ENCODE measurements around the gene HEATR5A. TPM values are rescaled to one million over a fixed set of nuclear protein-coding genes. Genes with fewer than 3 reads are reported as not detected.
"Not testable (repeated sequence)": the region's sequence is repeated elsewhere in the genome, so short reads cannot be mapped to it uniquely, and the experiment has no call there.

HEATR5A gene
- 1 to 10 TPM; 8.5 to 9.4 TPM for total RNA-seq

DNA sequence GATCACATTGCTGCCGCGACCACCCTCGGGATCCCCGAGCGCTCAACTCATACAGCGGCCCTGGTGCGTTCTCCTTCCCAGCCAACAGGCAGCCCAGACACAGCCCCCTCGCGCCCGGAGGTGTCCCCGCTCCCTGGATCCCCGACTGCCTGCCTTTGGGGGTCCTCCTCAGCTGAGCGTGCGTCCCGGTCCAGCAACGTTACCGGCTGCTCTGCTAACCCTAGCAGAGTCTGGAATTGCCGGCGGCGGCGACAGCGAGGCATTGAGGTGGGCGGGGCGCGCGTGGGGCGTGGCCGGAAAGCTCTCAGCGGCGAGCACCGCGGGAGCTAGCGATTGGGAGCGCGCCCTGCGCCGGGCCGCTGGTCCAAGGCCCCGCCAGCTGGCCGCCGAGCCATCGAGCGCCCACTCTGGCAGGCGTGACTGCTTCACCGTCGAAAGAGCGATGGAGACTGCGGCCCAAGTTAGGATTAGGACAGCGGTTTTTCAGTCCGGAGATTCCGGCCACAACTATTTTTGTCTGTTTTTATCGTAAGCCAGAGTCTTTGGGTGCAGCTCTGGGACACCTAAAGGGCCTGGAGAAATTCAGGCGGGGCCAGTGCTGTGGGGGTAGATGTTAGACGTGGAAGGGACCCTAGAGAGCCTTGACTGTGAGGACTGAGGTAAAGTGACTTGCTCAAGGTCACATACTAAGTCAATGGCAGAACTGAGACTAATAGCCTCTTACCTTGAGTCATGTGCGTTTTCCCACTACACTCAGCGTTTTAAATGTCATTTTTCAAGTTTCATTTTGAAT is at the start of gene HEATR5A:
Gene HEATR5A (minus strand): TSS at position 232 of the 793 bp plus-strand sequence. CDS start 17,575 bp downstream, outside the sequence.
- Mint-ChIP-seq H3K9me3 (ENCODE audit: low read depth) (no peaks in the 10 kb centered on the region), H3K4me3 (peak within 1 kb of the TSS; percentile 94), H3K27ac (peak within 1 kb of the TSS; percentile 88), H3K27me3 (peaks cover 3% of the 10 kb centered on the region), H3K4me1 (peaks cover 25% of the 10 kb centered on the region), H3K36me3 (ENCODE audit: low read depth) (peaks cover 1% of the 10 kb centered on the region)
- intact Hi-C loops (cut with DNase I, micrococcal nuclease), result loop anchor here (1.0 to 10.0 kb wide), 11 partner anchors 31 to 783 kb away; partner anchors contain the start of genes DTD2 (in 2 of the 2), HECTD1 (in 2 of the 2), NUBPL (in 1 of the 2) and RNU6-8 (in 1 of the 2)
- peak; percentile 91 for ATAC-seq
- DNase-seq, result peak; percentile 94
- POLR2A ChIA-PET, result interaction anchor here (0.6 to 2.0 kb wide), 8 partner anchors 20 to 381 kb away, joined by 3 to 9 read pairs (median 4); partner anchors contain the start of genes DTD2, HECTD1 and NUBPL
- CTCF ChIA-PET, result interaction anchor here (0.6 to 3.0 kb wide), 17 partner anchors 8 to 857 kb away, joined by 3 to 19 read pairs (median 4); partner anchors contain the start of gene DTD2

DNA sequence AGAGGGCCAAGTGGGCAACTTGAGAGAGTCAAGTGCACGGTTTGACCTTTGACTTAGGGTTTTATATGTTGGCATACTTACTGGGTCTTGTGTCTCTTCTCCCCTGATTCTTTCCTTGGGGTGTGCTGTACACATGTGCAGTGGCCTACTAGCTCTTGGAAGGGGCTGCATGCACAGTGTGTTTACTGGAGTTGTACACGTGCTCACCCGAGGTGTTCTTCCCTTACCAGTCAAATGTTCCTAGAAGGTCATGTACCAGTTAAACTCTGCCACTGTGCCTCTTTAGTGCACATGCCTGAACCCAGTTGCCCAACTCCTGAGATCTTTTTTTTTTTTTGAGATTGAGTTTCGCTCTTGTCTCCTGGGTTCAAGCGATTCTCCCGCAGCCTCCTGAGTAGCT is 46.2 kb upstream of the HEATR5A start:
- H3K4me1 Mint-ChIP-seq, result no peaks in the 10 kb centered on the region
- ATAC-seq, result no peak

DNA sequence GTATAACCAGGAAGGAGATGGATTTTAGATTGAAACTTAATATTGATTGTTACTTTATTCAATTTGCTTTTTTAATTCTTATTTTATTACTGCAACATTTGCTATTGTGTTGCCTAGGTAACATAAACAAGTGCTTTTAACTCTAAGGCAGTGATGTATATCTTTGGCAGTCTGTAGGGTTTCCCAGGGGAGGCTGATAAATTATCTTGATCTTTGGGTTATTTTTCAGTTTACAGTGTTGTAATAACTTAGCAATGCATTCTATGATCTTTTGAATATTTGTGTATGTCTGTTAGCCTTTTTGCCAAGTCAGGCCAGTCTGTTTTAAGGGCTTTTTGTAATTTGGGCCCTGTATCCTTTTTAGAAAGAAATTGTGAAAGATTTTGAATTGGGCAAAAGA is 44.8 kb upstream of the HEATR5A start:
- H3K27me3 Mint-ChIP-seq, result peaks cover 2% of the 10 kb centered on the region
- POLR2A ChIA-PET, result no interaction called here

More for the DNA sequence above, 46.2 kb upstream of the HEATR5A start:
- CTCF ChIA-PET, result no interaction called here
- Mint-ChIP-seq H3K4me3 (no peak overlapping the region), H3K9me3 (ENCODE audit: low read depth) (no peaks in the 10 kb centered on the region), H3K27ac (no peak overlapping the region), H3K36me3 (ENCODE audit: low read depth) (no peaks in the 10 kb centered on the region), H3K27me3 (no peaks in the 10 kb centered on the region)
- no peak for DNase-seq
- POLR2A ChIA-PET, result no interaction called here
- intact Hi-C loops (cut with DNase I, micrococcal nuclease), result no loop called here

DNA sequence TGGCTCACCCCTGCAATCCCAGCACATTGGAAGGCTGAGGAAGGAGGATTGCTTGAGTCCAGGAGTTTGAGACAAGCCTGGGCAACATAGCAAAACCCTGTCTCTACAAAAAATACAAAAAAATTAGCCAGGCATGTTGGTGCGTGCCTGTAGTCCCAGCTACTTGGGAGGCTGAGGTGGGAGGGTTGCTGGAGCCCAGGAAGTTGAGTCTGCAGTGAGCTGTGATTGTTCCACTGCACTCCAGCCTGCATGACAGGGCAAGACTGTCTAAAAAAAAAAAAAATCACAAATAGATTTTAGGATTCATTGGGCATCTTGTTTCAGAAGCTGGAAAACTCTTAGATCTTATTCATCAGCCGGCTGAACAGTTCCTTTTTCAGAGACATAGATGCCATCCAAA is 42.1 kb upstream of the HEATR5A start:
- H3K36me3 Mint-ChIP-seq (ENCODE audit: low read depth); H3K27ac Mint-ChIP-seq; H3K27me3 Mint-ChIP-seq; intact Hi-C loops (cut with DNase I, micrococcal nuclease); DNase-seq; H3K9me3 Mint-ChIP-seq (ENCODE audit: low read depth); ATAC-seq; H3K4me3 Mint-ChIP-seq: not testable (repeated sequence)
- ChIA-PET CTCF (interaction anchor here (0.6 kb wide), 1 partner anchor 44 kb away, joined by 3 read pairs; no protein-coding TSS in a partner anchor), POLR2A (interaction anchor here (0.6 kb wide), 1 partner anchor 444 kb away, joined by 3 read pairs; no protein-coding TSS in a partner anchor)
- H3K4me1 Mint-ChIP-seq, result peaks cover 11% of the 10 kb centered on the region

More for the DNA sequence above, 44.8 kb upstream of the HEATR5A start:
- CTCF ChIA-PET, result no interaction called here
- no peak overlapping the region for H3K27ac Mint-ChIP-seq
- no peak for ATAC-seq
- no peaks in the 10 kb centered on the region for H3K9me3 Mint-ChIP-seq (ENCODE audit: low read depth)
- intact Hi-C loops (cut with DNase I, micrococcal nuclease), result no loop called here
- no peak overlapping the region for H3K4me3 Mint-ChIP-seq
- H3K36me3 Mint-ChIP-seq (ENCODE audit: low read depth), result no peaks in the 10 kb centered on the region
- H3K4me1 Mint-ChIP-seq, result no peaks in the 10 kb centered on the region
- DNase-seq, result no peak

DNA sequence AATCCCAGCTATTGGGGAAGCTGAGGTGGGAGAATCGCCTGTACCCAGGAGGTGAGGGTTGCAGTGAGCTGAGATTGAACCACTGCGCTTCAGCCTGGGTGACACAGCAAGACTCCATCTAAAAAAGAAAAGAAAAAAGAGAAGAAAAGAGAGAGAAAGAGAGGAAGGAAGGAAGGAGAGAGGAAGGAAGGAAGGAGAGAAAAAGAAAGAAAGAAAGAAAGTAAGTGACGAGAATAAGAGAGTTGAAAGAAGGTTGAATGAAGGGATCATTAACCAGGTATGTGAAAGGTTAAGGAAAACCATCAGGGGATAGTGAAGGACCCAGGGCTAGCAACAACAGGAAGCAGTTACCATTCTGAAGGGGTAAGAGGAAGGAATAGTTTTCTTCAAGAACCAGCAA is 41.2 kb upstream of the HEATR5A start:
- CTCF ChIA-PET, result no interaction called here
- peaks cover 11% of the 10 kb centered on the region for H3K4me1 Mint-ChIP-seq
- intact Hi-C loops (cut with DNase I, micrococcal nuclease), result no loop called here
- H3K36me3 Mint-ChIP-seq (ENCODE audit: low read depth), result no peaks in the 10 kb centered on the region
- POLR2A ChIA-PET, result no interaction called here
- H3K9me3 Mint-ChIP-seq (ENCODE audit: low read depth), result no peaks in the 10 kb centered on the region
- H3K4me3 Mint-ChIP-seq, result no peak overlapping the region
- ATAC-seq (no peak), DNase-seq (no peak)
- H3K27ac Mint-ChIP-seq, result no peak overlapping the region
- peaks cover 2% of the 10 kb centered on the region for H3K27me3 Mint-ChIP-seq

DNA sequence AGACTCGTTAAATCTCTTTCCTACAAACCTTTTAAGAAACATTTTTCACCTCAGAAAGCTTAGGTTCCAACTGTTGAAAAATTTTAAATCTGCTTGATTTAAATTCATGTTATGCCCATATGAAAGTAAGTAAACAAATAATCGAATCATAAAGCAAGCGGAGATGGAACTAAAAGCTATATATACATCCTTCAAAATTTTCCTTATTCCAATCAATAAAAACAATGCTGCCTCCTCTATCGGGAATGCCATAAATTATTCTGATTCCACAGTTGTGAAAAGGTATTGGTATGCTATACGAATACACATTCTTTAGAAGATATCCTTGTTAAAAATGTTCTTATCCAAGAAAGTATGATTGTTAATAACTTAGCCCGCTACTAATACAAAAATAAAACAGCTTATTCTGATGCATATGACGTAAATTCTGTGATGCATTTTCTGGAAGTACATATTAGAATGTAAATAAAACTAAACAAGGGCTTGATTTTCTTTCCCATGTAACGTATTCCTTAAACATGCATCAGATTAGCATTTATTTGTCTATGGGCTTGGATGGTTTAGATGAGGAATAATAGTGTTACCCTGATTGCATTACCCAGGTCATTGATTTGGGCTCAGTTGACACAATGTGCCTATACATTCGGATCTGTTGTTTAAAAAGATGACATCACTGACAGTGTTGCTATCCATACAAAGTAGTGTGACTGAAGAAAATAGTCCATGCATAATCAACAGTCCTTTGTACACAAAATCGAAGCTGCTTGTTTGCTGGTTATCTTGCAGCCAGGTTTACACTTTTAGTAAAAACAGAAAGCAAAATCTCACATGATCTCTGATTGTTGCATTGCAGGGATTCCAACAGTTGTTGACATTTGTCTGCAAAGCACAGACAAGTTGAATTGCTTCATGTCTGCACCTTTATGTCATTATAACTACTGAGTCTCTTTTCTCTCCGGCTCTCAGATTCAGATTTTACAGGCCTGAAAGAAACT is 37.6 kb upstream of the HEATR5A start:
- no peak for DNase-seq
- ChIA-PET POLR2A (interaction anchor here (0.5 to 1.4 kb wide), 3 partner anchors 10 to 70 kb away, joined by 3 to 9 read pairs (median 6); partner anchors contain the start of gene HEATR5A), CTCF (interaction anchor here (0.6 to 2.6 kb wide), 10 partner anchors 8 to 895 kb away, joined by 3 to 6 read pairs (median 3); partner anchors contain the start of gene HEATR5A)
- H3K27ac Mint-ChIP-seq, result peak overlapping the region; percentile 95
- no peak for ATAC-seq
- peaks cover 2% of the 10 kb centered on the region for H3K27me3 Mint-ChIP-seq
- H3K4me3 Mint-ChIP-seq, result peak overlapping the region; percentile 98
- no peaks in the 10 kb centered on the region for H3K9me3 Mint-ChIP-seq (ENCODE audit: low read depth)
- intact Hi-C loops (cut with DNase I, micrococcal nuclease), result loop anchor here (1.0 to 5.0 kb wide), 13 partner anchors 37 to 899 kb away; partner anchors contain the start of genes ARHGAP5 (in 2 of the 2), HEATR5A (in 2 of the 2), NUBPL (in 2 of the 2) and RNU6-8 (in 2 of the 2)
- peaks cover 4% of the 10 kb centered on the region for H3K36me3 Mint-ChIP-seq (ENCODE audit: low read depth)
- peaks cover 22% of the 10 kb centered on the region for H3K4me1 Mint-ChIP-seq

DNA sequence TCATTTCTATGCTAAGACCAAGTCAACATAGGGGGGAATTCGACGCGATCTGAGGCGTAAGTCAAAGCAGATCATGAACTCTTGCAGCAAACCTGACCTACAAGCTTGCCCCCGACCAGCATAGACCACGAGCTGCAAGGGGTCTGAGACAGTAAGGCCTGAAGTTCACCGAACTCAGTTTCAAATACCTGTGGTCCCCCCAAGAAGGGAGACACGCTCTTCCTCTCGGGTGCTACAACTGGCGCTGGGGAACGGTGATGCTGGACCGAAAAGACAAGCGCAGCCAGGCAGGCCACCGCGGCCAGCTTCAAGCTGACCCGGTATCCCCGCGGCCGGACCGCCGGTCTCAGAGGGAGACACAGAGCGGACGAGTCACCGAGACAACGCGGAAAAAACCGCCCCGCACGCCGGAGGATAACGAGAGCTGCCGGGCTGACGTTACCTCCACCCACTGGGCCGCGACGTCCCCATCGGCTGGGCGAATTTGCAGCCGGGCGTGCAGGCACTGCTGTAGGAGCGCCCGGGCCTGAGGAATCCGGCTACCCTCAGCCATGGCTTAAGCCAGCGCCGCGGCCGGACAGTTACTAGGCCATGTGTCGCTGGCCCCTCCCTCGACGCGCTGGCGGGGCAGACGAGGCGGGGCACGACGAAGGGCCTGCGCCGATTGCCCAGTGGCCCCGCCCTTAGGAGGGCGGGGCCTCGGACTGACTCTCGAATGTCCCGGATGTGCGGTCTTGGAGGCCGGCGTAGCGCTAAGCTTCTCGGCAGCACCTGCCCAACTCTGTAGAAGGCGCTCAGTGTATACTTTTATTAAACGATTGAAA is 36.7 kb upstream of the HEATR5A start, which contains the start of gene DTD2:
Gene DTD2 (minus strand): TSS at position 666 of the 824 bp plus-strand sequence. CDS start 113 bp downstream, at position 553.
- peak within 1 kb of the TSS; percentile 95 for H3K27ac Mint-ChIP-seq
- ATAC-seq, result peak; percentile 99
- POLR2A ChIA-PET, result interaction anchor here (0.6 to 1.4 kb wide), 2 partner anchors 36 to 69 kb away, joined by 3 to 9 read pairs; partner anchors contain the start of gene HEATR5A

DNA sequence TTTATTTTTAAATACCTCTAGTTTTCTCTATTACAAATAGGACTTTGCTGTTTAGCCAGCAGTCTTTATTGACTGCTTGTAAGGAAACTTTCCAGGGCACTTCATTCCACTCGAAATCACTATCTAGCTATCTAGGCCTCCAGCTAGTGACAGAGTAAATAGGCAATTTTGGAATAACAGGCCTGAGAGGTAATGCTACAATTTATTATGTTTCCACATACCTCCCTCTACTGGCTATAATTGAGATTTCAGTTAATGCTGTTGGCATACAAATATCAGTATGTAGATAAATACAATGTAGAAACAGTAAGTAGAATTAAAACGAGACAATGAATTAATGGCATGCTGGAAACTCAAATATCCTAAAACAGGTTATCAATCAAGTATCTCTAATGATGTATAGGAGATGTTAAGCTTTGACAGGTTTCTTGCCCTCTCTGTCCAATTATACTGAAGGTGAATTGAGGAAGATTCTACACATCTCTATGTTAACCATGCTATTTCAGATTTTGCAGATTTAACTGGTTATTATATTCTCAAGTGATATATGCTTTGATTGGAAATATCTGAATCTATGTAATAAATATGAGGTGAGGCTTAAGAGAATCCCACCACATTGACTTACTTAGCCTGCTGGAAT is 29.7 kb upstream of the HEATR5A start:
- Mint-ChIP-seq H3K27me3 (no peaks in the 10 kb centered on the region), H3K9me3 (ENCODE audit: low read depth) (no peaks in the 10 kb centered on the region), H3K36me3 (ENCODE audit: low read depth) (peaks cover 25% of the 10 kb centered on the region), H3K4me1 (peaks cover 5% of the 10 kb centered on the region), H3K27ac (no peak overlapping the region), H3K4me3 (no peak overlapping the region)
- ChIA-PET CTCF (interaction anchor here (0.5 to 2.4 kb wide), 14 partner anchors 9 to 805 kb away, joined by 3 to 19 read pairs (median 4); partner anchors contain the start of genes HEATR5A and HECTD1), POLR2A (no interaction called here)
- ATAC-seq (no peak), DNase-seq (no peak)
- intact Hi-C loops (cut with DNase I, micrococcal nuclease), result loop anchor here in 1 of 2 experiments (5.0 kb wide), 2 partner anchors 73 to 178 kb away; no protein-coding TSS in a partner anchor

More for the DNA sequence above, 36.7 kb upstream of the HEATR5A start, which contains the start of gene DTD2:
- H3K27me3 Mint-ChIP-seq, result peaks cover 2% of the 10 kb centered on the region
- H3K36me3 Mint-ChIP-seq (ENCODE audit: low read depth), result peaks cover 9% of the 10 kb centered on the region
- no peaks in the 10 kb centered on the region for H3K9me3 Mint-ChIP-seq (ENCODE audit: low read depth)
- intact Hi-C loops (cut with DNase I, micrococcal nuclease), result loop anchor here (1.0 to 5.0 kb wide), 13 partner anchors 36 to 898 kb away; partner anchors contain the start of genes ARHGAP5 (in 2 of the 2), HEATR5A (in 2 of the 2), NUBPL (in 2 of the 2) and RNU6-8 (in 2 of the 2)
- CTCF ChIA-PET, result interaction anchor here (0.7 to 2.6 kb wide), 6 partner anchors 7 to 1103 kb away, joined by 3 to 6 read pairs (median 4); partner anchors contain the start of gene HEATR5A
- H3K4me1 Mint-ChIP-seq, result peaks cover 22% of the 10 kb centered on the region
- DNase-seq, result peak; percentile 95
- peak within 1 kb of the TSS; percentile 98 for H3K4me3 Mint-ChIP-seq

DNA sequence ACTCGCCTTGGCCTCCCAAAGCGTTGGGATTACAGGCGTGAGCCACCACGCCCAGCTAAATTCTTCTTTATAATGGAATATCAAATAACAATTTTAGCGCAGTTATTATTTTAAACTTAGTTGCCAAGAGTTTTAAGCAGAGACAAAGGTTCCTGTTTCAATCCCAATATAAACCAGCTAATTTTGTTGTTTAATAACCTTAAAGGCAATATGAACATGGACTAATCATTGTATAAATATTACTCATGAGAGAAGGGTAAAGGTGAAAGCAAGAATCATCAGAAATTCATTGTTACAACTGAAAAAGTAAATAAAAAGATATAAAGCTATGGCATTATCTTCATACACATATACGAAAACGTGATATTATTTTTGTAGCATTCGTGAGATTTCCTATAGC is 28.8 kb upstream of the HEATR5A start:
- CTCF ChIA-PET, result interaction anchor here (0.6 to 2.4 kb wide), 16 partner anchors 10 to 1111 kb away, joined by 3 to 19 read pairs (median 4); partner anchors contain the start of genes HEATR5A and HECTD1
- Mint-ChIP-seq H3K27me3 (no peaks in the 10 kb centered on the region), H3K4me3 (no peak overlapping the region), H3K9me3 (ENCODE audit: low read depth) (peaks cover under 1% of the 10 kb centered on the region), H3K4me1 (no peaks in the 10 kb centered on the region), H3K36me3 (ENCODE audit: low read depth) (peaks cover 25% of the 10 kb centered on the region), H3K27ac (no peak overlapping the region)
- intact Hi-C loops (cut with DNase I, micrococcal nuclease), result loop anchor here in 1 of 2 experiments (5.0 kb wide), 2 partner anchors 72 to 177 kb away; no protein-coding TSS in a partner anchor
- POLR2A ChIA-PET, result no interaction called here
- no peak for ATAC-seq
- no peak for DNase-seq
